ENCODE results near the gene GUCY1A1. TPM values are rescaled to one million over a fixed set of nuclear protein-coding genes. Genes with fewer than 3 reads are reported as not detected.

The GUCY1A1 gene
- total and polyA plus RNA-seq, 2 of the 4 experiments (the other 2 are of a cell fraction) = 0.19 to 0.54 TPM

DNA sequence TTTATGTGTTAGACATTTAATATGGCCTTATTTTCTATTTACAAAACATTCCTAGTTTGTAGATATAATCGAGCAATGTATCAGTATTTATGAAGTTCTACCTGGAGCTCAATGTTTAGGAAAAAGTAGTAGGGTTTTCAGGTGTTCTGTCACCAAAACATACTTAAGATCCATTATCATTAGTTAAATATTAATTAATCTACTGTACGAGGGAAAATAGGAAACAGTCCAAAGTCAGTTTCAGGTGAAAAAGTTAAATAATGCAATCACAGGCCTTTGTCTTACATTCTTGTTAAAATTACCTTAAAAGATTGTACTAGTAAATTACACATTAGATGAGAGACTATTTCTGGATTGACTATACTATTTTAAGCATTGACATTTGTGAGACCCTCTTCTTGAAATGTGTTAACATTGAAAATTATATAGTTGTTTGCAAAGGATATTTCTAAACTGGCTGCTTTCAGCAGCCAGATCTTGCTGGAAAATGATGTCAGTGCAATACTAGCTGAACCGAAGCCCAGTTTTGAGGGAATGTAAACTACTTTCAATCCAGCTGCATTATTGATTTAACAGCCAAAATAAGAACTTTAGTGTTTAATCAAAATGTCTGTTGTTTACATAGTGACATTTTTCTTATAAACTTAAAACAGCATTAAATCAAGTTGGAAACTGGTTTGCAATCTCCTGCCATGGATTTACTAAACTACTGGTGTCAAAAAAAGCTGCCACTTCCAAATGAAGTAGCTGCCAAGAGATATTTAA is 111.5 kb downstream of the GUCY1A1 start:
- ChIA-PET CTCF (interaction anchor here (1.2 to 1.5 kb wide), 2 partner anchors 9 to 20 kb away, joined by 3 read pairs; no protein-coding TSS in a partner anchor), POLR2A (ENCODE audit: unreplicated experiment) (no interaction called here)
- H2BK15ac ChIP-seq (ENCODE audit: low read depth, low read length) = no peak overlapping the region
- H3K56ac ChIP-seq (ENCODE audit: extremely low read depth, insufficient read depth, low read length) = no peak overlapping the region
- H3K23ac ChIP-seq (ENCODE audit: low read depth, low read length) = no peak overlapping the region
- DNase-seq = peak; percentile 84
- H3K4ac ChIP-seq (ENCODE audit: low read depth, low read length) = no peak overlapping the region
- no CpG with 5 or more reads among the region's 3 CpGs for WGBS, 2 experiments (ENCODE audit: extremely low coverage in 2 of 2, insufficient read length in 1 of 2)
- H3K36me3 ChIP-seq (ENCODE audit: control insufficient read depth, insufficient read depth, low read length) = peaks cover 10% of the 10 kb centered on the region; the same call in 1 of the 2 replicates
- intact Hi-C loops (cut with micrococcal nuclease) = loop anchor here (2.0 to 5.0 kb wide), 2 partner anchors 246 to 335 kb away; no protein-coding TSS in a partner anchor
- peak overlapping the region; percentile 84 for H2BK5ac ChIP-seq (ENCODE audit: low read depth, low read length, poor library complexity, severe bottlenecking)
- H3K4me1 ChIP-seq (ENCODE audit: control insufficient read depth, insufficient read depth, low read length) = peaks cover 7% of the 10 kb centered on the region
- peak overlapping the region; percentile 68; the same call in 1 of the 2 replicates for H3K4me2 ChIP-seq (ENCODE audit: low read depth, low read length)
- H2AFZ ChIP-seq (replicated peaks; ENCODE audit: low read length, poor library complexity) = no peak overlapping the region
- no peaks in the 10 kb centered on the region for H4K20me1 ChIP-seq (ENCODE audit: insufficient read depth, low read length)
- H3K27me3 ChIP-seq (ENCODE audit: control insufficient read depth, insufficient read depth, low read length) = no peaks in the 10 kb centered on the region
- H4K5ac ChIP-seq (ENCODE audit: low read depth, low read length) = peak overlapping the region; percentile 39
- no peak overlapping the region for H2BK20ac ChIP-seq (ENCODE audit: low read depth, low read length)
- peak overlapping the region; percentile 75; the same call in 1 of the 2 replicates for H3K27ac ChIP-seq (ENCODE audit: insufficient read depth, low read length)
- no peak overlapping the region for H3K9ac ChIP-seq (ENCODE audit: low read depth, low read length)
- H3K4me3 ChIP-seq (ENCODE audit: insufficient read depth, low read depth, low read length) = no peak overlapping the region
- in situ Hi-C loops (cut with MboI; ENCODE audit: low sequenced_read_pairs) = loop anchor here (25.0 kb wide), 2 partner anchors 791 to 966 kb away; no protein-coding TSS in a partner anchor
- H3K9me3 ChIP-seq (ENCODE audit: control insufficient read depth, insufficient read depth, low read length) = no peaks in the 10 kb centered on the region
- TF ChIP-seq SMC3 (IDR thresholded peaks at IDR 0.05; ENCODE audit: low read depth, low read length) = no peak
- TF ChIP-seq RAD21 (IDR thresholded peaks at IDR 0.05; ENCODE audit: low read length) = no peak
- TF ChIP-seq BHLHE40 (IDR thresholded peaks at IDR 0.05; ENCODE audit: low read depth, low read length) = no peak
- TF ChIP-seq MAZ (IDR thresholded peaks at IDR 0.05; ENCODE audit: borderline replicate concordance, low read depth, low read length) = no peak
- no peak for TF ChIP-seq RCOR1 (IDR thresholded peaks at IDR 0.05; ENCODE audit: insufficient replicate concordance, low read length)
- TF ChIP-seq, protein P1, sequence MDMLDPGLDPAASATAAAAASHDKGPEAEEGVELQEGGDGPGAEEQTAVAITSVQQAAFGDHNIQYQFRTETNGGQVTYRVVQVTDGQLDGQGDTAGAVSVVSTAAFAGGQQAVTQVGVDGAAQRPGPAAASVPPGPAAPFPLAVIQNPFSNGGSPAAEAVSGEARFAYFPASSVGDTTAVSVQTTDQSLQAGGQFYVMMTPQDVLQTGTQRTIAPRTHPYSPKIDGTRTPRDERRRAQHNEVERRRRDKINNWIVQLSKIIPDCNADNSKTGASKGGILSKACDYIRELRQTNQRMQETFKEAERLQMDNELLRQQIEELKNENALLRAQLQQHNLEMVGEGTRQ (IDR thresholded peaks at IDR 0.05; ENCODE audit: low read depth, low read length) = no peak
- no peak for TF ChIP-seq RFX5 (IDR thresholded peaks at IDR 0.05; ENCODE audit: low read depth, low read length)
- no peak for TF ChIP-seq MXI1 (IDR thresholded peaks at IDR 0.05; ENCODE audit: borderline replicate concordance, low read depth, low read length)
- no peak for TF ChIP-seq FOS (IDR thresholded peaks at IDR 0.05; ENCODE audit: low read depth, low read length)
- TF ChIP-seq, protein P2, sequence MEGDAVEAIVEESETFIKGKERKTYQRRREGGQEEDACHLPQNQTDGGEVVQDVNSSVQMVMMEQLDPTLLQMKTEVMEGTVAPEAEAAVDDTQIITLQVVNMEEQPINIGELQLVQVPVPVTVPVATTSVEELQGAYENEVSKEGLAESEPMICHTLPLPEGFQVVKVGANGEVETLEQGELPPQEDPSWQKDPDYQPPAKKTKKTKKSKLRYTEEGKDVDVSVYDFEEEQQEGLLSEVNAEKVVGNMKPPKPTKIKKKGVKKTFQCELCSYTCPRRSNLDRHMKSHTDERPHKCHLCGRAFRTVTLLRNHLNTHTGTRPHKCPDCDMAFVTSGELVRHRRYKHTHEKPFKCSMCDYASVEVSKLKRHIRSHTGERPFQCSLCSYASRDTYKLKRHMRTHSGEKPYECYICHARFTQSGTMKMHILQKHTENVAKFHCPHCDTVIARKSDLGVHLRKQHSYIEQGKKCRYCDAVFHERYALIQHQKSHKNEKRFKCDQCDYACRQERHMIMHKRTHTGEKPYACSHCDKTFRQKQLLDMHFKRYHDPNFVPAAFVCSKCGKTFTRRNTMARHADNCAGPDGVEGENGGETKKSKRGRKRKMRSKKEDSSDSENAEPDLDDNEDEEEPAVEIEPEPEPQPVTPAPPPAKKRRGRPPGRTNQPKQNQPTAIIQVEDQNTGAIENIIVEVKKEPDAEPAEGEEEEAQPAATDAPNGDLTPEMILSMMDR (conservative IDR thresholded peaks at IDR 0.05; ENCODE audit: low read depth, low read length) = no peak
- no peak for TF ChIP-seq CEBPB (IDR thresholded peaks at IDR 0.05; ENCODE audit: low read depth, low read length)
- TF ChIP-seq MAFK (IDR thresholded peaks at IDR 0.05; ENCODE audit: low read depth, low read length) = no peak
- no peak for TF ChIP-seq NFE2L2 (IDR thresholded peaks at IDR 0.05; ENCODE audit: low read depth, low read length)
- peak; percentile 81 for ATAC-seq (ENCODE audit: low read depth)
- no peak overlapping the region for H4K91ac ChIP-seq (ENCODE audit: insufficient read depth, low read depth, low read length)
- no peak overlapping the region for H2AK5ac ChIP-seq (ENCODE audit: low read depth, low read length)
- no peak overlapping the region for H2BK120ac ChIP-seq (ENCODE audit: low read depth, low read length)
- no peaks in the 10 kb centered on the region for H3K79me1 ChIP-seq (ENCODE audit: low read depth in 1 of 2, low read length in 2 of 2)
- H3K14ac ChIP-seq (replicated peaks; ENCODE audit: low read depth, low read length) = no peak overlapping the region
- dilution Hi-C loops (cut with HindIII; ENCODE audit: low sequenced_read_pairs, unreplicated experiment) = no loop called here
- H3K9me1 ChIP-seq (ENCODE audit: insufficient read depth, low read length) = no peaks in the 10 kb centered on the region
- peak overlapping the region; percentile 91 for H3K18ac ChIP-seq (ENCODE audit: low read depth, low read length)
- H2AK9ac ChIP-seq (replicated peaks; ENCODE audit: low read depth, low read length, poor library complexity) = no peak overlapping the region
- BruUV-seq (replicated peaks) = no TSS peak
- no peak overlapping the region for H4K8ac ChIP-seq (ENCODE audit: low read depth in 2 of 2, low read length in 2 of 2)
